ENCODE results near the gene GNA14. TPM values are rescaled to one million over a fixed set of nuclear protein-coding genes. Genes with fewer than 3 reads are reported as not detected.

GNA14 gene
- total and polyA plus RNA-seq, 2 donors (not counting 3 experiments of a cell fraction or from before 2014, with no cell fraction given): 2.1 to 3.3 TPM

- Histone ChIP-seq H3K9me1 (replicated peaks; ENCODE audit: control insufficient read depth, extremely low read depth, insufficient read depth, low read length) (no peaks in the 10 kb centered on the region), H3K4me2 (ENCODE audit: insufficient read depth, low read length) (no peak overlapping the region), H3K9ac (replicated peaks; ENCODE audit: extremely low read depth, insufficient read depth, low read length) (no peak overlapping the region), H3K27ac (ENCODE audit: insufficient read depth, low read depth, low read length) (no peak overlapping the region), H3K9me3 (replicated peaks; ENCODE audit: control insufficient read depth, insufficient read depth, low read length) (no peaks in the 10 kb centered on the region), H3K79me2 (ENCODE audit: control insufficient read depth, insufficient read depth, low read length) (no peaks in the 10 kb centered on the region), H3K4me3 (replicated peaks in 1 of 3; ENCODE audit: insufficient read depth in 1 of 3, low read depth in 1 of 3, low read length in 3 of 3) (no peak overlapping the region), H4K20me1 (replicated peaks; ENCODE audit: control insufficient read depth, extremely low read depth, insufficient read depth, low read length) (no peaks in the 10 kb centered on the region), H3K36me3 (ENCODE audit: control insufficient read depth in 2 of 2, extremely low read depth in 1 of 2, insufficient read depth in 2 of 2, low read length in 2 of 2) (no peaks in the 10 kb centered on the region), H3K27me3 (ENCODE audit: control insufficient read depth in 2 of 2, insufficient read depth in 2 of 2, low read length in 2 of 2) (peaks cover 0 to 2% of the 10 kb centered on the region in 2 experiments), H3K4me1 (ENCODE audit: control insufficient read depth, extremely low read depth, insufficient read depth, low read length) (peaks cover 11% of the 10 kb centered on the region), H2AFZ (ENCODE audit: low read depth, low read length) (no peak overlapping the region)
- TF ChIP-seq CTCF (IDR thresholded peaks at IDR 0.05; ENCODE audit: extremely low read depth in 1 of 2, insufficient read depth in 1 of 2, low read depth in 1 of 2, low read length in 2 of 2): no peak
- no peak for TF ChIP-seq JUN (IDR thresholded peaks at IDR 0.05; ENCODE audit: borderline replicate concordance, insufficient read depth, insufficient read length, low read depth)
- TF ChIP-seq POLR2A (IDR thresholded peaks at IDR 0.05; ENCODE audit: low read depth, low read length): no peak
- no peak for TF ChIP-seq FOS (IDR thresholded peaks at IDR 0.05; ENCODE audit: borderline replicate concordance, insufficient read depth, low read length)
- no peak for TF ChIP-seq EZH2 (IDR thresholded peaks at IDR 0.05; ENCODE audit: borderline replicate concordance, low read depth, low read length, severe bottlenecking)
- TF ChIP-seq, protein P1, sequence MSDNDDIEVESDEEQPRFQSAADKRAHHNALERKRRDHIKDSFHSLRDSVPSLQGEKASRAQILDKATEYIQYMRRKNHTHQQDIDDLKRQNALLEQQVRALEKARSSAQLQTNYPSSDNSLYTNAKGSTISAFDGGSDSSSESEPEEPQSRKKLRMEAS (IDR thresholded peaks at IDR 0.05; ENCODE audit: insufficient read depth, insufficient read length): no peak
- no peak for TF ChIP-seq GATA2 (IDR thresholded peaks at IDR 0.05; ENCODE audit: insufficient read depth, insufficient read length, low read depth, low read length)
- TF ChIP-seq POLR2AphosphoS5 (IDR thresholded peaks at IDR 0.05; ENCODE audit: insufficient read depth, low read depth, low read length): no peak
- TF ChIP-seq MYC (IDR thresholded peaks at IDR 0.05; ENCODE audit: low read depth, low read length): no peak
- POLR2A ChIA-PET: no interaction called here
- DNase-seq (ENCODE audit: low read depth, low spot score) (no peak), FAIRE-seq (no peak)
- CTCF ChIA-PET: interaction anchor here (1.0 kb wide), 1 partner anchor 15 kb away, joined by 4 read pairs; no protein-coding TSS in a partner anchor
- intact Hi-C loops (cut with micrococcal nuclease): no loop called here
- dilution Hi-C loops (cut with MboI; ENCODE audit: extremely low pct_ligation_motif_present, low sequenced_read_pairs): no loop called here
- BruUV-seq (replicated peaks): no TSS peak
Observed at GRCh38 chr9:77472646-77473045, 175.5 kb downstream of the GNA14 start.
